Neutrophil (primary cell): ENCODE data around the gene MYO5B.
"Not testable (repeated sequence)": the region's sequence is repeated elsewhere in the genome, so short reads cannot be mapped to it uniquely, and the experiment has no call there.

Experiments
- H3K27ac ChIP-seq: fragments of 200-600 bp; sonication (generic); 2 replicates; pipeline ENCODE4 v1.5.1; 2016; ENCODE audit warnings: mild to moderate bottlenecking, moderate library complexity
- H3K27me3 ChIP-seq: fragments of 200-600 bp; sonication (generic); 2 replicates; pipeline ENCODE4 v1.6.0; 2016; ENCODE audit warnings: mild to moderate bottlenecking
- H3K36me3 ChIP-seq: fragments of 200-600 bp; sonication (generic); 2 replicates; pipeline ENCODE4 v1.5.1; 2017
- H3K4me1 ChIP-seq, 2 experiments: fragments of 200-600 bp in 1 of 2; sonication (generic) in 1 of 2; 1 replicate in 1 of 2; 2 replicates in 1 of 2; pipeline versions ENCODE4 v1.5.1 to v1.6.1; 2013 to 2016; ENCODE audit warnings: low read depth in 1 of 2, low read length in 1 of 2, mild to moderate bottlenecking in 1 of 2, moderate library complexity in 1 of 2; ENCODE audit not compliant: control insufficient read depth in 1 of 2, insufficient read depth in 1 of 2
- H3K4me3 ChIP-seq, 2 experiments: fragments of 200-600 bp in 1 of 2; sonication (generic) in 1 of 2; 1 replicate in 1 of 2; 2 replicates in 1 of 2; pipeline ENCODE4 v1.5.1; 2013 to 2016; ENCODE audit warnings: low read depth in 1 of 2, low read length in 1 of 2, mild to moderate bottlenecking in 1 of 2, moderate library complexity in 1 of 2
- H3K9me3 ChIP-seq: fragments of 200-600 bp; sonication (generic); 2 replicates; pipeline ENCODE4 v1.5.1; 2016
- TF ChIP-seq, protein P1 (sequence below): fragments of 200-600 bp; sonication (generic); IDR thresholded peaks from 2 replicates; pipeline ENCODE4 v1.5.1; 2016; ENCODE audit warnings: antibody characterized with exemption

The MYO5B gene

DNA sequence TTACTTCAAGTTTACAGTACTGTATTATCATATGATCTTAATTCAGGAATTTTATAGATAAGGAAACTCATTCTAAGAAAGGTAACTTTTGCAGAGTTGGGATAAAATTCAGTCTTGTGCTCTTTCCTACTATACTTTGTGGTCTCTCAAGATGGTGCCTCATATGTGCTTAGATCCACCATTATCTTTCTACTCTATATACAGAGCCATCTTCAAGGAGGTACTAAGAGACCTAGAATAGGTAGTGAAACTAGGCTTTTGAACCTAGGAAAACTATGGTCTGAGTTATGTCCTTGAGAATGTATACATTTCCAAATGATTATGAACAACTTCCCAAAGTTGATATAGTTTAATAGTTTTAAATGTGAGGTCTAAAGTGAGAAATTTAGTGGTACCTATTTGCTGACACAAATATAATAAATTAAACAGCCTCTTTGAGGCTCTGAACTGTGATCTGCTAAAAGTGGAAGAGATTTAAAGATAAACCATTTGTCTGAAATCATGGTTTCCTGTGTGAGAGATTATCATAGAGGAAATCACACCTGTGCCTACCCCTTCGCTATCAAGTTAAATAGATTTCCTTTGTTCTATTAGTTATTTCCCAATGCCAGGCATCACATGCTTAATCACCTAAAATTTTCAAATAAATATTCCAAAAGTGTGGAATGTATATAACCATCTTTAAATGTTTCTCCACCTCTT is 408.8 kb downstream of the MYO5B start:
- TF ChIP-seq, protein P1, sequence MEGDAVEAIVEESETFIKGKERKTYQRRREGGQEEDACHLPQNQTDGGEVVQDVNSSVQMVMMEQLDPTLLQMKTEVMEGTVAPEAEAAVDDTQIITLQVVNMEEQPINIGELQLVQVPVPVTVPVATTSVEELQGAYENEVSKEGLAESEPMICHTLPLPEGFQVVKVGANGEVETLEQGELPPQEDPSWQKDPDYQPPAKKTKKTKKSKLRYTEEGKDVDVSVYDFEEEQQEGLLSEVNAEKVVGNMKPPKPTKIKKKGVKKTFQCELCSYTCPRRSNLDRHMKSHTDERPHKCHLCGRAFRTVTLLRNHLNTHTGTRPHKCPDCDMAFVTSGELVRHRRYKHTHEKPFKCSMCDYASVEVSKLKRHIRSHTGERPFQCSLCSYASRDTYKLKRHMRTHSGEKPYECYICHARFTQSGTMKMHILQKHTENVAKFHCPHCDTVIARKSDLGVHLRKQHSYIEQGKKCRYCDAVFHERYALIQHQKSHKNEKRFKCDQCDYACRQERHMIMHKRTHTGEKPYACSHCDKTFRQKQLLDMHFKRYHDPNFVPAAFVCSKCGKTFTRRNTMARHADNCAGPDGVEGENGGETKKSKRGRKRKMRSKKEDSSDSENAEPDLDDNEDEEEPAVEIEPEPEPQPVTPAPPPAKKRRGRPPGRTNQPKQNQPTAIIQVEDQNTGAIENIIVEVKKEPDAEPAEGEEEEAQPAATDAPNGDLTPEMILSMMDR = no peak
- no peak overlapping the region for H3K4me3 ChIP-seq
- H3K27ac ChIP-seq = no peak overlapping the region
- H3K4me1 ChIP-seq = no peaks in the 10 kb centered on the region
- H3K27me3 ChIP-seq = no peaks in the 10 kb centered on the region
- H3K9me3 ChIP-seq = no peaks in the 10 kb centered on the region
- peaks cover 53% of the 10 kb centered on the region for H3K36me3 ChIP-seq

DNA sequence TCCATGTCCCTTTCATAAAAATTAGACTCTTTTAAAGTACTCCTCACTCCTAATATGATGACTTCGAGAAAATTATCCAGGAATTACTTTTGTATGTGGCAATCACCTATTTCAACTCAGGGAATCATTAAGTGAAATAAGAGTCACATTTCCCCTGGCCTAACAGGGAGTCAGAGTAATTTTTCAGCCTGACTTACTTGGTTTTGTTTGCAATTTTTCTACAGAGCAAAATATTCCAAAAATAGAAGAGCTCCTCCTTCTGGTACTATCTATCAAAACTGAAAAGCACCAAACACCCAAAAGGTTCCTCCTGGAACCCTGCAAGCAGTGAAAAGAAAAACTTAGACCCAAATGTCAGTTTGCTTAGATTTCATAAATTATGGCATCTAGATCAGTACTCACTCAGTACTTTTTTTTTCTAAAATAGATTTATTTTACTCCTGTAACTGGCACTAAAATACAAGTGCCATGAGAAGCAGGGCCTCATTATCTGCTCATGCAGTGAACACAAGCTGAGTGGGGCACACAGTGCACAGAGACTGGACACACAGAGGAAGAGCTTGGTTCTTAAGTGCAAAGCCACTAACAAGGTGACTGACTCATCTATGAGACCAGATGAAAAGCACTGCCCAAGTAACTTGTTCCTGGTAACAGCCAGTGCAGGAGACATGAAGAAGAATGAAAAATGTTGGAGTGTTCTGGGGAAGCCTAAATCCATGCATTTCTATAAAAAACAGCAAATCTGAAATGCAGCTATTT is 410.3 kb downstream of the MYO5B start:
- Histone ChIP-seq H3K27me3 (no peaks in the 10 kb centered on the region), H3K4me1 (no peaks in the 10 kb centered on the region), H3K9me3 (no peaks in the 10 kb centered on the region), H3K4me3 (no peak overlapping the region), H3K36me3 (peaks cover 44% of the 10 kb centered on the region), H3K27ac (no peak overlapping the region)
- TF ChIP-seq, protein P1 = no peak

DNA sequence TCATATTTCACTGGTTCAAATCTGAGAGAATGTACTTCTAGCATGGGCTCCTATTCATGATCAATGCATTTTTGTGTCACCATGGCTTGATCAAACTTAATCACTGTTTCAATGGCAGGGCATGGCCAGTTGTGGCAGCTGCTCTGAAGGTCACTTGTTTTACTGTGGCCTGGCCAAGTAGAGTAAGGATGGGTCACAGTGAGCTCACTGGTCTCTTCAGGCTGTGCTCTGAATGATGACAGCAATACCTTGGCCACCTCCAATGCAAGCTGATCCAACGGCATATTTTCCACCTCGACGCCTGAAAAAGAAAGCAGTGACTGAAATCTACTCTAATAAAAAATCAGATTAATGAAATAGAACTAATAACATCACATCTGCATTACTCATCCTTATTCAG is 411.3 kb downstream of the MYO5B start:
- not testable (repeated sequence) for H3K4me3 ChIP-seq, H3K27me3 ChIP-seq
- peaks cover 35% of the 10 kb centered on the region for H3K36me3 ChIP-seq

DNA sequence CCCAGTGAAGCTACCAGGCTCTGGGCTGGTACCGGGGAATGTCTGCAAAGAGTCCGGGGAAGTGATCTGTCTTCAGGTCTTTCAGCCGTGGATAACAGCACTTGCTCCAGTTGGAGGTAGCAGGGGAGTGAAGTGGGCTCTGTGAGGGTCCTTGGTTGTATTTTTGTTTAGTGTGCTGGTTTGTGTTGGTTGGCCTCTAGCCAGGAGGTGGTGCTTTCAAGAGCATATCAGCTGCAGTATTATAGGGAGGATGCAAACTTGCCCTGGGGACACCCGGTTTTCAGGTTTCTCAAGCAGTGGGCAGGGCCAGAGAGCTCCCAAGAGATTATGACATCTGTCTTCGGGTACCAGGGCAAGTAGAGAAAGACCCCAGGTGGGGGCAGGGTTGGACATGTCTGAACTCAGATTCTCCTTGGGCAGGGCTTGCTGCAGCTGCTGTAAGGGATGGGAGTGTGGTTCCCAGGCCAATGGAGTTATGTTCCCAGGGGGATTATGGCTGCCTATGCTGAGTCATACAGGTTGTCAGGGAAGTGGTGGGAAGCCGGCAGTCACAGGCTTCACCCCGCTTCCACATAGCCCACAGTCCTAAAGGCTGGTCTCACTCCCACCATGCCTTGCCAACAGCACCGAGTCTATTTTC is 416.0 kb downstream of the MYO5B start:
- no peak overlapping the region for H3K27ac ChIP-seq
- H3K36me3 ChIP-seq = peaks cover 17% of the 10 kb centered on the region
- no peaks in the 10 kb centered on the region for H3K4me1 ChIP-seq
- no peaks in the 10 kb centered on the region for H3K9me3 ChIP-seq
- H3K4me3 ChIP-seq = no peak overlapping the region
- TF ChIP-seq, protein P1 = no peak
- H3K27me3 ChIP-seq = no peaks in the 10 kb centered on the region

More for the DNA sequence above, 411.3 kb downstream of the MYO5B start:
- H3K9me3 ChIP-seq, H3K27ac ChIP-seq, H3K4me1 ChIP-seq: not testable (repeated sequence)
